K562 (cell line): ENCODE data around the gene ENO2. TPM values are rescaled to one million over a fixed set of nuclear protein-coding genes. Genes with fewer than 3 reads are reported as not detected.

Experiments
- E2F3 ChIP-seq: fragments of 250-450 bp; sonication (Bioruptor Pico); IDR thresholded peaks from 2 replicates; pipeline ENCODE4 v1.4.0; 2020; ENCODE audit warnings: mild to moderate bottlenecking
- ELF4 ChIP-seq: fragments of 450-650 bp; formaldehyde crosslinking; IDR thresholded peaks from 2 replicates; pipeline ENCODE4 v1.4.0; 2022; ENCODE audit warnings: missing genetic modification characterization
- FOXA3 ChIP-seq, 2 experiments: fragments of 450-650 bp in 1 of 2; sonication (generic) in 1 of 2; formaldehyde crosslinking; IDR thresholded peaks in 1 of 2; conservative IDR thresholded peaks in 1 of 2; 2 replicates each; pipeline versions ENCODE4 v1.4.0 to v1.8.0; 2020 to 2022; ENCODE audit warnings: mild to moderate bottlenecking in 2 of 2, missing genetic modification reagents in 1 of 2
- HNRNPL ChIP-seq: fragments of 200-400 bp; formaldehyde crosslinking; IDR thresholded peaks from 2 replicates; pipeline ENCODE4 v1.6.1; 2017; ENCODE audit warnings: low read depth, mild to moderate bottlenecking, low read length
- KLF1 ChIP-seq: fragments of 450-650 bp; IDR thresholded peaks from 2 replicates; pipeline ENCODE4 v1.6.1; 2016; ENCODE audit warnings: missing genetic modification characterization, missing compliant biosample characterization
- MNT ChIP-seq, 2 experiments: fragments of 450-650 bp; conservative IDR thresholded peaks; 2 replicates each; pipeline ENCODE4 v1.6.1; 2017; ENCODE audit warnings: mild to moderate bottlenecking in 2 of 2, moderate library complexity in 2 of 2
- MYBL2 ChIP-seq, 2 experiments: fragments of 450-650 bp in 1 of 2; sonication (generic) in 1 of 2; formaldehyde crosslinking in 1 of 2; IDR thresholded peaks; 2 replicates each; pipeline versions ENCODE4 v1.6.1 to v1.8.1; 2017 to 2022; ENCODE audit warnings: borderline replicate concordance in 1 of 2, inconsistent platforms in 1 of 2, low read depth in 1 of 2, mild to moderate bottlenecking in 1 of 2, missing genetic modification reagents in 1 of 2, moderate library complexity in 1 of 2
- NCOR1 ChIP-seq: fragments of 450-650 bp; IDR thresholded peaks from 2 replicates; pipeline ENCODE4 v1.6.1; 2016; ENCODE audit warnings: mild to moderate bottlenecking, moderate library complexity
- NFE2L1 ChIP-seq: fragments of 450-650 bp; IDR thresholded peaks from 2 replicates; pipeline ENCODE4 v1.6.1; 2016; ENCODE audit warnings: missing genetic modification characterization, low read depth, mild to moderate bottlenecking, missing compliant biosample characterization, moderate library complexity, borderline replicate concordance
- RFX1 ChIP-seq: fragments of 450-650 bp; IDR thresholded peaks from 2 replicates; pipeline ENCODE4 v1.6.1; 2016; ENCODE audit warnings: mild to moderate bottlenecking, moderate library complexity
- RHOXF2B ChIP-seq: fragments of 250-450 bp; sonication (Bioruptor Pico); conservative IDR thresholded peaks from 2 replicates; pipeline ENCODE4 v1.5.1; 2021
- TBL1XR1 ChIP-seq, 2 experiments: IDR thresholded peaks; 2 replicates each; pipeline ENCODE4 v1.6.1; 2012; ENCODE audit warnings: improper control_type of control experiment in 2 of 2, low read length in 2 of 2, mild to moderate bottlenecking in 1 of 2
- ZBTB43 ChIP-seq: sonication (generic); formaldehyde crosslinking; IDR thresholded peaks from 2 replicates; pipeline ENCODE4 v1.8.0; 2023; ENCODE audit warnings: mild to moderate bottlenecking, missing genetic modification reagents
- ZFX ChIP-seq: sonication (generic); formaldehyde crosslinking; IDR thresholded peaks from 2 replicates; pipeline ENCODE4 v1.8.0; 2022; ENCODE audit warnings: mild to moderate bottlenecking, missing genetic modification reagents, moderate library complexity
- ZNF146 ChIP-seq: IDR thresholded peaks from one replicate; pipeline ENCODE4 v1.6.1; 2018; ENCODE audit warnings: missing compliant biosample characterization; ENCODE audit not compliant: unreplicated experiment
- ZZZ3 ChIP-seq: fragments of 450-650 bp; IDR thresholded peaks from 2 replicates; pipeline ENCODE4 v1.6.1; 2016; ENCODE audit warnings: antibody characterized with exemption, mild to moderate bottlenecking, moderate library complexity
- polyA plus RNA-seq, 8 experiments: library from polyadenylated mRNA; depleted of rRNA in 4 of 8; stranded (reverse) in 5 of 8; unstranded in 3 of 8; fragments of >200 nt; fragmentation: Nextera tagmentation in 2 of 8; fragmentation: Illumina TruSeq in 1 of 8; extraction: Ambion mirVana in 2 of 8; extraction: Trizol in 1 of 8; gene quantifications; 2 replicates each; pipeline versions ENCODE4 v1.2.1 to v1.2.3, GENCODE V29; 2011 to 2014; ENCODE audit warnings: inconsistent platforms in 1 of 8, missing spikeins in 1 of 8
- total RNA-seq, 7 experiments: library from RNA; depleted of rRNA in 6 of 7; stranded (reverse); fragments of >200 nt in 6 of 7; fragmentation: Illumina TruSeq in 2 of 7; extraction: Trizol in 2 of 7; gene quantifications; 2 replicates each; pipeline versions ENCODE4 v1.2.1 to v1.2.3, GENCODE V29; 2011 to 2021; ENCODE audit warnings: low replicate concordance in 1 of 7
- TF ChIP-seq, protein P1 (sequence below): sonication (generic); formaldehyde crosslinking; IDR thresholded peaks from 2 replicates; pipeline ENCODE4 v1.8.0; 2023; ENCODE audit warnings: mild to moderate bottlenecking, missing genetic modification reagents
- TF ChIP-seq, protein P2 (sequence below): IDR thresholded peaks from 2 replicates; pipeline ENCODE4 v1.6.1; 2012; ENCODE audit warnings: low read depth, low read length, improper control_type of control experiment, borderline replicate concordance

Gene ENO2
- total and polyA plus RNA-seq, 9 of the 15 experiments (the other 6 are each of a cell fraction or from before 2014, with no cell fraction given): 10.9 to 43.3 (median 21.0) TPM

DNA sequence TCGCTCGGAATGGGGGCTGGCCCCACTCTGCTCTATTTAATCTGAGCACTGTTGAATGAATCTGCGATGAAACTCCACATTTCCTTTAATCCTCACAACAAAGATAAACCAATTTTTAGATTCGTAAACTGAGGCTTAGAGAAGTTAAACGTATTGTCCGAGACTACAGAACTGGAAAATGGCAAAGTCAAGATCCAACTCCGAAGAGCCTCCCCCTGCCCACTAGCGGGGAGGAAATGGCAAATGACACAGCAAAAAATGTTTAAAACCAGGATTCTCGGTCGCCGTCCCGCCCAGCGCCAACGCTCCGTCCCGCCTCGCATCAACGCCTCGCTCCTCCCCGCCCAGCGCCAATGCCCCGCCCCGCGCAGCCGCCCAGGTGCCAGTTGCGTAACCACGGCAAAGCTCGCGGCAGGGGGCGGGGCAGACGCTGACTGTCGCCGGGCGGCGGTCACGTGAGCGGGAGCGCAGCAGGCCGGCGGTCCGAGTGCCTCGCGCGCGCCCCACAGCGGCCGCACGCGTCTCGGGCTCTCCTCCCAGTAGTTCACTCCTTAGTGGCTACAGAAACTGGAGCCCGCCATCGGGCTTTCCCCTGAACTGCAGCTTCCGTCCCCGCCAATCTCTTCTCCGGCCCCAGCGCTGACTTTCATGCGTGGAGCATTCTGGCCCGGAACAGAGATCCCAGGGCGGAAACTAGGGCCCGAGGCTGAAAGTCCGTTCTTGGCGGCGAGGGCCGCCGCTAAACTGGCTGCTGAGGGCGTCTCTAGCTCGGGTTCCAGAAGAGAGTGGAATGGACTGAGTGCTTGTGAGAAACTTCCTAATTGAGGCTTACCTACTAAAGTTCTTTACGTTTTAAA, 23.4 kb upstream of the ENO2 start (continued):
- TF ChIP-seq, protein P1, sequence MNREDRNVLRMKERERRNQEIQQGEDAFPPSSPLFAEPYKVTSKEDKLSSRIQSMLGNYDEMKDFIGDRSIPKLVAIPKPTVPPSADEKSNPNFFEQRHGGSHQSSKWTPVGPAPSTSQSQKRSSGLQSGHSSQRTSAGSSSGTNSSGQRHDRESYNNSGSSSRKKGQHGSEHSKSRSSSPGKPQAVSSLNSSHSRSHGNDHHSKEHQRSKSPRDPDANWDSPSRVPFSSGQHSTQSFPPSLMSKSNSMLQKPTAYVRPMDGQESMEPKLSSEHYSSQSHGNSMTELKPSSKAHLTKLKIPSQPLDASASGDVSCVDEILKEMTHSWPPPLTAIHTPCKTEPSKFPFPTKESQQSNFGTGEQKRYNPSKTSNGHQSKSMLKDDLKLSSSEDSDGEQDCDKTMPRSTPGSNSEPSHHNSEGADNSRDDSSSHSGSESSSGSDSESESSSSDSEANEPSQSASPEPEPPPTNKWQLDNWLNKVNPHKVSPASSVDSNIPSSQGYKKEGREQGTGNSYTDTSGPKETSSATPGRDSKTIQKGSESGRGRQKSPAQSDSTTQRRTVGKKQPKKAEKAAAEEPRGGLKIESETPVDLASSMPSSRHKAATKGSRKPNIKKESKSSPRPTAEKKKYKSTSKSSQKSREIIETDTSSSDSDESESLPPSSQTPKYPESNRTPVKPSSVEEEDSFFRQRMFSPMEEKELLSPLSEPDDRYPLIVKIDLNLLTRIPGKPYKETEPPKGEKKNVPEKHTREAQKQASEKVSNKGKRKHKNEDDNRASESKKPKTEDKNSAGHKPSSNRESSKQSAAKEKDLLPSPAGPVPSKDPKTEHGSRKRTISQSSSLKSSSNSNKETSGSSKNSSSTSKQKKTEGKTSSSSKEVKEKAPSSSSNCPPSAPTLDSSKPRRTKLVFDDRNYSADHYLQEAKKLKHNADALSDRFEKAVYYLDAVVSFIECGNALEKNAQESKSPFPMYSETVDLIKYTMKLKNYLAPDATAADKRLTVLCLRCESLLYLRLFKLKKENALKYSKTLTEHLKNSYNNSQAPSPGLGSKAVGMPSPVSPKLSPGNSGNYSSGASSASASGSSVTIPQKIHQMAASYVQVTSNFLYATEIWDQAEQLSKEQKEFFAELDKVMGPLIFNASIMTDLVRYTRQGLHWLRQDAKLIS (CRISPR knock-in tag): peak; percentile 83; the same call in 1 of the 2 replicates
- no peak for TF ChIP-seq ZZZ3
- no peak for TF ChIP-seq FOXA3 (CRISPR knock-in tag; conservative IDR thresholded peaks at IDR 0.05 in 1 of 2, IDR thresholded peaks at IDR 0.05 in 1 of 2)
- TF ChIP-seq NFE2L1 (tag): peak; percentile 89
- no peak for TF ChIP-seq RFX1
- TF ChIP-seq MNT (conservative IDR thresholded peaks at IDR 0.05): peak in 1 of 2 experiments; percentile 81; a peak in 3 of 4 replicates
- TF ChIP-seq ZNF146 (CRISPR knock-in tag): no peak
- no peak for TF ChIP-seq HNRNPL
- TF ChIP-seq NCOR1: peak; percentile 52
- TF ChIP-seq ZBTB43: no peak
- TF ChIP-seq MYBL2 (IDR thresholded peaks at IDR 0.05; ENCODE audit: low read depth): peak; percentile 92
- TF ChIP-seq MYBL2 (CRISPR knock-in tag; IDR thresholded peaks at IDR 0.05; ENCODE audit: borderline replicate concordance): no peak
- TF ChIP-seq TBL1XR1 (IDR thresholded peaks at IDR 0.05; ENCODE audit: low read length in 2 of 2): 0 out of 4 replicates have a peak, but pooled peaks of 1 of the 2 experiments have one; percentile 12
- no peak for TF ChIP-seq ELF4
- 0 out of 2 replicates have a peak, but pooled peaks have one; percentile 27 for TF ChIP-seq E2F3
- peak; percentile 74; the same call in 1 of the 2 replicates for TF ChIP-seq ZFX (CRISPR knock-in tag)
- no peak for TF ChIP-seq RHOXF2B
- TF ChIP-seq, protein P2, sequence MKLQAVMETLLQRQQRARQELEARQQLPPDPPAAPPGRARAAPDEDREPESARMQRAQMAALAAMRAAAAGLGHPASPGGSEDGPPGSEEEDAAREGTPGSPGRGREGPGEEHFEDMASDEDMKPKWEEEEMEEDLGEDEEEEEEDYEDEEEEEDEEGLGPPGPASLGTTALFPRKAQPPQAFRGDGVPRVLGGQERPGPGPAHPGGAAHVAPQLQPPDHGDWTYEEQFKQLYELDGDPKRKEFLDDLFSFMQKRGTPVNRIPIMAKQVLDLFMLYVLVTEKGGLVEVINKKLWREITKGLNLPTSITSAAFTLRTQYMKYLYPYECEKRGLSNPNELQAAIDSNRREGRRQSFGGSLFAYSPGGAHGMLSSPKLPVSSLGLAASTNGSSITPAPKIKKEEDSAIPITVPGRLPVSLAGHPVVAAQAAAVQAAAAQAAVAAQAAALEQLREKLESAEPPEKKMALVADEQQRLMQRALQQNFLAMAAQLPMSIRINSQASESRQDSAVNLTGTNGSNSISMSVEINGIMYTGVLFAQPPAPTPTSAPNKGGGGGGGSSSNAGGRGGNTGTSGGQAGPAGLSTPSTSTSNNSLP: no peak
- 0 out of 2 replicates have a peak, but pooled peaks have one; percentile 40 for TF ChIP-seq KLF1 (tag)
